PC-9 (cell line): ENCODE results near the gene IL1RAPL1.

Source experiments
- EZH2 ChIP-seq: fragments of 200-600 bp; sonication (generic); IDR thresholded peaks from 2 replicates; pipeline ENCODE4 v1.8.0; 2017; ENCODE audit warnings: antibody characterized with exemption, low read depth
- TF ChIP-seq, protein P1 (sequence below): fragments of 200-600 bp; sonication (generic); conservative IDR thresholded peaks from 2 replicates; pipeline ENCODE4 v1.6.1; 2017; ENCODE audit warnings: mixed run types, antibody characterized with exemption, mild to moderate bottlenecking, moderate library complexity

DNA sequence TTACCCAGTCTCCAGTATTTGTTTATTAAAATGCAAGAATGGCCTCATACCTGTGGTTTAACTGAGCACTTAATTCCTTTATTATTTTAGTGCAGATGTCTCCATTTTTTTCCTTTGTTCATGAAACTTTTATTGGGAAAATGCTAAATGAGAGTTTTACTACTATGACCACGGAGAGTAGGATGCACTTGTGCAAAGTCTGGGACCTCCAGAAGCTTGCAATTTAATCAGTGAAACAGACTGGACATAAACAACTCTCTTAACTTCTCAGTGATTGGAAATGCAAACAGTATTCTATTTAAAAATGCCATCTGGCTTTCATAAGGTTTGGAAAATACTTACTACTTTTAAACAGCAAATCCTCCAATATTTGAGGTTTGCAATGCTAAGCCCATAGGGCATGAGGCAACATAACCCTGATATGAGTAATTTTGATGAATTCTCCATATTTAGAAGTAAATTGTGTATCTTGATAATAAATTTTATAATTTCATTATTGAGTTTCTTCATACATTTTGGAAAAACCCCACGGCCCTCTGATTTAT, 909.5 kb downstream of the IL1RAPL1 start:
- TF ChIP-seq, protein P1, sequence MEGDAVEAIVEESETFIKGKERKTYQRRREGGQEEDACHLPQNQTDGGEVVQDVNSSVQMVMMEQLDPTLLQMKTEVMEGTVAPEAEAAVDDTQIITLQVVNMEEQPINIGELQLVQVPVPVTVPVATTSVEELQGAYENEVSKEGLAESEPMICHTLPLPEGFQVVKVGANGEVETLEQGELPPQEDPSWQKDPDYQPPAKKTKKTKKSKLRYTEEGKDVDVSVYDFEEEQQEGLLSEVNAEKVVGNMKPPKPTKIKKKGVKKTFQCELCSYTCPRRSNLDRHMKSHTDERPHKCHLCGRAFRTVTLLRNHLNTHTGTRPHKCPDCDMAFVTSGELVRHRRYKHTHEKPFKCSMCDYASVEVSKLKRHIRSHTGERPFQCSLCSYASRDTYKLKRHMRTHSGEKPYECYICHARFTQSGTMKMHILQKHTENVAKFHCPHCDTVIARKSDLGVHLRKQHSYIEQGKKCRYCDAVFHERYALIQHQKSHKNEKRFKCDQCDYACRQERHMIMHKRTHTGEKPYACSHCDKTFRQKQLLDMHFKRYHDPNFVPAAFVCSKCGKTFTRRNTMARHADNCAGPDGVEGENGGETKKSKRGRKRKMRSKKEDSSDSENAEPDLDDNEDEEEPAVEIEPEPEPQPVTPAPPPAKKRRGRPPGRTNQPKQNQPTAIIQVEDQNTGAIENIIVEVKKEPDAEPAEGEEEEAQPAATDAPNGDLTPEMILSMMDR = no peak
- TF ChIP-seq EZH2 = no peak
